Measurements from ENCODE around the gene CAMK1D.

CAMK1D gene

DNA sequence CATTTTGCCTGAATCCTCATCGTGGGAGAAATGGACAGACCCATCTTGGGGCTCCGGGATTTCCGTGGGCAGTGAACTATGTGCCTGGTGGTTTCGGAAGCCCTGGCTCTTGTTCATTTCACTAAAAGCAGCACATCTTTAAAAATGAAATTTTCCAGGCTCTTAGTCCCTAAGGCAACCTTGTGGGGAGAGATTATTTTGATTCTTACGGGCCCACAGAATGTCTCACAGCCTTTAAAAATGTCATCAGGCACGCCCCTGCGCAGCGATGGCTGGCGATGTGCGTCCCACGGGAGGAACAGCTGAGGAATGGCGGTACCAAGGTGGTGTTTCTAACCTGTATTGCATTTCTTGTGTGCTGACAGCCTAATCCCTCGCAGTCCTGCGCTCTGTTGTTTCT lies 462.5 kb downstream of the CAMK1D start:
- no peaks in the 10 kb centered on the region for H3K79me2 ChIP-seq (ENCODE audit: control insufficient read depth, low read length)
- no peaks in the 10 kb centered on the region for H3K9me2 ChIP-seq (replicated peaks; ENCODE audit: control insufficient read depth, low read length)
- H3K36me3 ChIP-seq (ENCODE audit: control insufficient read depth, low read length), result peaks cover 27% of the 10 kb centered on the region
- no peak overlapping the region for H3K4me2 ChIP-seq (ENCODE audit: low read length)
- no peaks in the 10 kb centered on the region for H4K20me1 ChIP-seq (ENCODE audit: control insufficient read depth, insufficient read depth, low read depth, low read length)
- H3K27me3 ChIP-seq (ENCODE audit: control insufficient read depth, low read length), result no peaks in the 10 kb centered on the region
- TF ChIP-seq EZH2phosphoT487 (IDR thresholded peaks at IDR 0.05; ENCODE audit: borderline replicate concordance, low read length) (no peak), CTCF (IDR thresholded peaks at IDR 0.05; ENCODE audit: low read depth, low read length, poor library complexity, severe bottlenecking) (no peak)
- H3K4me1 ChIP-seq (ENCODE audit: control insufficient read depth, low read length), result no peaks in the 10 kb centered on the region
- no peaks in the 10 kb centered on the region for H3F3A ChIP-seq (ENCODE audit: control insufficient read depth, insufficient read depth)
- no peak overlapping the region for H3K4me3 ChIP-seq (ENCODE audit: low read length)
- H3K9me3 ChIP-seq (ENCODE audit: control insufficient read depth, insufficient read depth, low read length), result no peaks in the 10 kb centered on the region
- H3K27ac ChIP-seq (ENCODE audit: low read depth, low read length), result no peak overlapping the region

GRCh38 chr10:12812571-12812970 lies 463.2 kb downstream of the CAMK1D start:
- Histone ChIP-seq H3K27ac (ENCODE audit: low read depth, low read length) (no peak overlapping the region), H3K36me3 (ENCODE audit: control insufficient read depth, low read length) (peaks cover 27% of the 10 kb centered on the region), H3K4me2 (ENCODE audit: low read length) (no peak overlapping the region), H3K79me2 (ENCODE audit: control insufficient read depth, low read length) (no peaks in the 10 kb centered on the region), H3K27me3 (ENCODE audit: control insufficient read depth, low read length) (no peaks in the 10 kb centered on the region), H3K9me2 (replicated peaks; ENCODE audit: control insufficient read depth, low read length) (no peaks in the 10 kb centered on the region), H3F3A (ENCODE audit: control insufficient read depth, insufficient read depth) (no peaks in the 10 kb centered on the region), H3K4me1 (ENCODE audit: control insufficient read depth, low read length) (no peaks in the 10 kb centered on the region), H4K20me1 (ENCODE audit: control insufficient read depth, insufficient read depth, low read depth, low read length) (no peaks in the 10 kb centered on the region), H3K4me3 (ENCODE audit: low read length) (no peak overlapping the region), H3K9me3 (ENCODE audit: control insufficient read depth, insufficient read depth, low read length) (no peaks in the 10 kb centered on the region)
- TF ChIP-seq EZH2phosphoT487 (IDR thresholded peaks at IDR 0.05; ENCODE audit: borderline replicate concordance, low read length) (no peak), CTCF (IDR thresholded peaks at IDR 0.05; ENCODE audit: low read depth, low read length, poor library complexity, severe bottlenecking) (no peak)

GRCh38 chr10:12814166-12814565 lies 464.8 kb downstream of the CAMK1D start:
- TF ChIP-seq CTCF (IDR thresholded peaks at IDR 0.05; ENCODE audit: low read depth, low read length, poor library complexity, severe bottlenecking) (no peak), EZH2phosphoT487 (IDR thresholded peaks at IDR 0.05; ENCODE audit: borderline replicate concordance, low read length) (no peak)
- no peak overlapping the region for H3K27ac ChIP-seq (ENCODE audit: low read depth, low read length)
- H4K20me1 ChIP-seq (ENCODE audit: control insufficient read depth, insufficient read depth, low read depth, low read length), result no peaks in the 10 kb centered on the region
- no peaks in the 10 kb centered on the region for H3K4me1 ChIP-seq (ENCODE audit: control insufficient read depth, low read length)
- H3K9me2 ChIP-seq (replicated peaks; ENCODE audit: control insufficient read depth, low read length), result no peaks in the 10 kb centered on the region
- H3K36me3 ChIP-seq (ENCODE audit: control insufficient read depth, low read length), result peaks cover 27% of the 10 kb centered on the region
- no peaks in the 10 kb centered on the region for H3F3A ChIP-seq (ENCODE audit: control insufficient read depth, insufficient read depth)
- no peak overlapping the region for H3K4me3 ChIP-seq (ENCODE audit: low read length)
- H3K9me3 ChIP-seq (ENCODE audit: control insufficient read depth, insufficient read depth, low read length), result no peaks in the 10 kb centered on the region
- H3K4me2 ChIP-seq (ENCODE audit: low read length), result no peak overlapping the region
- no peaks in the 10 kb centered on the region for H3K79me2 ChIP-seq (ENCODE audit: control insufficient read depth, low read length)
- no peaks in the 10 kb centered on the region for H3K27me3 ChIP-seq (ENCODE audit: control insufficient read depth, low read length)

- Histone ChIP-seq H3K27ac (ENCODE audit: low read depth, low read length) (no peak overlapping the region), H3F3A (ENCODE audit: control insufficient read depth, insufficient read depth) (no peaks in the 10 kb centered on the region), H3K27me3 (ENCODE audit: control insufficient read depth, low read length) (no peaks in the 10 kb centered on the region), H3K4me2 (ENCODE audit: low read length) (no peak overlapping the region), H3K9me3 (ENCODE audit: control insufficient read depth, insufficient read depth, low read length) (no peaks in the 10 kb centered on the region), H3K4me3 (ENCODE audit: low read length) (no peak overlapping the region), H3K79me2 (ENCODE audit: control insufficient read depth, low read length) (no peaks in the 10 kb centered on the region), H4K20me1 (ENCODE audit: control insufficient read depth, insufficient read depth, low read depth, low read length) (no peaks in the 10 kb centered on the region), H3K36me3 (ENCODE audit: control insufficient read depth, low read length) (peaks cover 24% of the 10 kb centered on the region), H3K4me1 (ENCODE audit: control insufficient read depth, low read length) (no peaks in the 10 kb centered on the region), H3K9me2 (replicated peaks; ENCODE audit: control insufficient read depth, low read length) (no peaks in the 10 kb centered on the region)
- TF ChIP-seq EZH2phosphoT487 (IDR thresholded peaks at IDR 0.05; ENCODE audit: borderline replicate concordance, low read length), result no peak
- TF ChIP-seq CTCF (IDR thresholded peaks at IDR 0.05; ENCODE audit: low read depth, low read length, poor library complexity, severe bottlenecking), result no peak
Measured at GRCh38 chr10:12819071-12819470, 469.7 kb downstream of the CAMK1D start.

Measured in DOHH2 (cell line).